Osteoblast (primary cell): ENCODE measurements around the gene CAV1. TPM values are rescaled to one million over a fixed set of nuclear protein-coding genes. Genes with fewer than 3 reads are reported as not detected.
A peak's percentile ranks its signal among the peaks of the same experiment; 100 is the strongest.

ENCODE experiments used
- DNase-seq: peaks from one replicate; pipeline ENCODE4 v3.0.0; 2011; ENCODE audit warnings: low spot score, mixed read lengths; ENCODE audit not compliant: insufficient read length; ENCODE audit errors: missing footprints
- H2AFZ ChIP-seq: 2 replicates; pipeline ENCODE4 v1.6.0; 2011; ENCODE audit warnings: mild to moderate bottlenecking, low read length
- H3K27ac ChIP-seq: 2 replicates; pipeline ENCODE4 v1.5.1; 2011; ENCODE audit warnings: mild to moderate bottlenecking, low read depth, low read length, moderate library complexity
- H3K27me3 ChIP-seq: 2 replicates; pipeline ENCODE4 v1.6.0; 2012; ENCODE audit warnings: mild to moderate bottlenecking, control low read depth, inconsistent platforms, low read length, moderate library complexity; ENCODE audit not compliant: insufficient read depth
- H3K36me3 ChIP-seq: 2 replicates; pipeline ENCODE4 v1.5.1; 2011; ENCODE audit warnings: mild to moderate bottlenecking, low read length, control low read depth, moderate library complexity; ENCODE audit not compliant: insufficient read depth
- H3K4me1 ChIP-seq: 2 replicates; pipeline ENCODE4 v1.5.1; 2011; ENCODE audit warnings: mild to moderate bottlenecking, low read length, control low read depth, moderate library complexity; ENCODE audit not compliant: insufficient read depth
- H3K4me2 ChIP-seq: 2 replicates; pipeline ENCODE4 v1.6.0; 2011; ENCODE audit warnings: mild to moderate bottlenecking, low read length; ENCODE audit not compliant: insufficient read depth
- H3K4me3 ChIP-seq: fragments of 200-600 bp; sonication (generic); 3 replicates; pipeline ENCODE4 v1.5.1; 2012; ENCODE audit warnings: mild to moderate bottlenecking, low read length, inconsistent platforms; ENCODE audit not compliant: insufficient read depth
- H3K79me2 ChIP-seq: 2 replicates; pipeline ENCODE4 v1.6.0; 2012; ENCODE audit warnings: mild to moderate bottlenecking, low read length, control low read depth, inconsistent platforms; ENCODE audit not compliant: insufficient read depth
- H3K9me3 ChIP-seq: 2 replicates; pipeline ENCODE4 v1.5.1; 2011; ENCODE audit warnings: low read depth, low read length, control low read depth
- H4K20me1 ChIP-seq: 2 replicates; pipeline ENCODE4 v1.6.0; 2012; ENCODE audit warnings: mild to moderate bottlenecking, low read length, control low read depth; ENCODE audit not compliant: insufficient read depth
- total RNA-seq: library from RNA; depleted of rRNA; stranded (reverse); fragments of >200 nt; gene quantifications from 2 replicates; pipeline ENCODE4 v1.2.3, GENCODE V29; 2012
- TF ChIP-seq, protein P1 (sequence below): IDR thresholded peaks from 2 replicates; pipeline ENCODE4 v1.5.1; 2011; ENCODE audit warnings: mild to moderate bottlenecking, low read depth, low read length, moderate library complexity; ENCODE audit errors: extremely low read depth

Gene CAV1
- total RNA-seq, 1 donor, result 337 TPM

DNA sequence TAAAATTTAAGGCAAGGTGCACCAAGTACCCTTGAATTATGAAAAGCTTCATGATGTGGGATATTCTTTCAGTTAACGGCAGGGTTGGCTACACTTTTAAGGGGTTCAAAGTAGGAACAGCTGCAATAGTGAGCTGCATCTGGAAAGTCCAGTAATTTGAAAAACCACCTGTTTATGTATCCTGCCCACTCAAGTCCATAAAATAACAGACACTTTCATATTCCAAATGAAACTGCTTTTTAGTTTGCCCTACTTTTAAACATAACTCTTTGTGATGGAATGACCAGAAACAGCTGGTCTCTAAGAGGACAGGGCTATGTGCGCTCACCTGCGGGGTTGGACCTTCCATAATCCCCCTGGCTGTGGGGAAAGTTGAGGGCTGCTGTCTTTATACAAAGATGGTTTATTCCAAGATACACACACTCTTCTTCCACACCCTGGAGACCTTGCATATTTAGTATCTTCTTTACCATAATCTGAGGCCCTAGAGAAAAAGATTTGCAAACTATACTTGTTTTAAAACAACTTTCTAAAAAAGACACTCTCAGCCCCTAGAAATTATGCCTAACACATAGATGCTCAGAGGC is 7.4 kb downstream of the CAV1 start:
- Histone ChIP-seq H3K27me3 (no peaks in the 10 kb centered on the region), H3K4me3 (no peak overlapping the region), H3K36me3 (peaks cover 58% of the 10 kb centered on the region), H3K4me1 (peaks cover 51% of the 10 kb centered on the region), H3K9me3 (no peaks in the 10 kb centered on the region), H2AFZ (no peak overlapping the region), H3K27ac (no peak overlapping the region), H4K20me1 (peaks cover 8% of the 10 kb centered on the region), H3K4me2 (no peak overlapping the region), H3K79me2 (peaks cover 91% of the 10 kb centered on the region)
- no peak for DNase-seq
- TF ChIP-seq, protein P1, sequence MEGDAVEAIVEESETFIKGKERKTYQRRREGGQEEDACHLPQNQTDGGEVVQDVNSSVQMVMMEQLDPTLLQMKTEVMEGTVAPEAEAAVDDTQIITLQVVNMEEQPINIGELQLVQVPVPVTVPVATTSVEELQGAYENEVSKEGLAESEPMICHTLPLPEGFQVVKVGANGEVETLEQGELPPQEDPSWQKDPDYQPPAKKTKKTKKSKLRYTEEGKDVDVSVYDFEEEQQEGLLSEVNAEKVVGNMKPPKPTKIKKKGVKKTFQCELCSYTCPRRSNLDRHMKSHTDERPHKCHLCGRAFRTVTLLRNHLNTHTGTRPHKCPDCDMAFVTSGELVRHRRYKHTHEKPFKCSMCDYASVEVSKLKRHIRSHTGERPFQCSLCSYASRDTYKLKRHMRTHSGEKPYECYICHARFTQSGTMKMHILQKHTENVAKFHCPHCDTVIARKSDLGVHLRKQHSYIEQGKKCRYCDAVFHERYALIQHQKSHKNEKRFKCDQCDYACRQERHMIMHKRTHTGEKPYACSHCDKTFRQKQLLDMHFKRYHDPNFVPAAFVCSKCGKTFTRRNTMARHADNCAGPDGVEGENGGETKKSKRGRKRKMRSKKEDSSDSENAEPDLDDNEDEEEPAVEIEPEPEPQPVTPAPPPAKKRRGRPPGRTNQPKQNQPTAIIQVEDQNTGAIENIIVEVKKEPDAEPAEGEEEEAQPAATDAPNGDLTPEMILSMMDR, result no peak

DNA sequence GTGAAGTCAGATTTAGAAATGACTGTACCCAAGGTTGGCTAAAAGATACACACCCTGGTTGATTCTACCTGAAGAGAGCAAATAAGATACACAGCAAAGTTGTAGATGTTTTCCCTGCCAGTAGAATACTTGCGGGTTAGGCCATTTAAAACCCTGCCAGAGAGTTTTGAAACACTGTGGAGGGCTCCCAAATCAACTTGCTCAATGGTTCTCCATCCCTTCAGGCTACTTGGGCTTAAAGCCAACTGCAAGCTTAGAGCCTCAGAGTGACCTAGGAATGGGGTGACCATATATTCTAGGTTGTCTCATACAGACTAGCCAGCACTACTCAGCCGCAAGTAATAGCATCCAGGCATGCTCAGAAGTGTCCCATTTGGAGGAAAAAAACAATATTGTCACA is 10.0 kb downstream of the CAV1 start:
- TF ChIP-seq, protein P1, result no peak
- H3K36me3 ChIP-seq, result peaks cover 72% of the 10 kb centered on the region

DNA sequence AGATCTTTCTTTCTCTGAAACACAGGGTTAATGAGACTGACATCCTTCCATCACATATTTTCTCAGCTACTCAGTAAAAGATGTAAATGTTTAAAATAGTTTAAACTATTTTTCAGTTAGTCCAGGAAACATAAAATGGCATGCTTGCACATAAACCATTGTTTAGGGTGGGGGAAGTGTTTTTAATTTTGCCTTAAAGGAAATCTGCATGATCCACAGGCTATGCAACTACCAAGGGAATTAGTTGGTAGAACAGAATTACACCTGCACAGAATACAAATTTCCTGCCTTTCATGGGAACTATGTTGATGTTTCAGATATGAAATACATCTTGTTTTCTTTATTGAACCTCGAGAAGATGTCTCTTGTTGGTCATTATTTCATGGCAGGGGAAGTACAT is 10.6 kb downstream of the CAV1 start:
- no peak overlapping the region for H3K4me2 ChIP-seq
- no peaks in the 10 kb centered on the region for H3K9me3 ChIP-seq
- no peak overlapping the region for H3K27ac ChIP-seq
- DNase-seq, result no peak
- no peaks in the 10 kb centered on the region for H3K27me3 ChIP-seq
- H3K36me3 ChIP-seq, result peaks cover 76% of the 10 kb centered on the region
- peaks cover 91% of the 10 kb centered on the region for H3K79me2 ChIP-seq
- H3K4me1 ChIP-seq, result peaks cover 31% of the 10 kb centered on the region
- TF ChIP-seq, protein P1, result no peak
- H3K4me3 ChIP-seq, result no peak overlapping the region
- no peak overlapping the region for H2AFZ ChIP-seq
- peaks cover 8% of the 10 kb centered on the region for H4K20me1 ChIP-seq

More for the DNA sequence above, 10.0 kb downstream of the CAV1 start:
- Histone ChIP-seq H4K20me1 (peaks cover 8% of the 10 kb centered on the region), H3K27me3 (no peaks in the 10 kb centered on the region), H3K4me2 (no peak overlapping the region), H3K79me2 (peaks cover 91% of the 10 kb centered on the region), H3K27ac (peak overlapping the region; percentile 26), H3K4me3 (no peak overlapping the region), H2AFZ (no peak overlapping the region), H3K9me3 (no peaks in the 10 kb centered on the region), H3K4me1 (peaks cover 31% of the 10 kb centered on the region)
- no peak for DNase-seq

DNA sequence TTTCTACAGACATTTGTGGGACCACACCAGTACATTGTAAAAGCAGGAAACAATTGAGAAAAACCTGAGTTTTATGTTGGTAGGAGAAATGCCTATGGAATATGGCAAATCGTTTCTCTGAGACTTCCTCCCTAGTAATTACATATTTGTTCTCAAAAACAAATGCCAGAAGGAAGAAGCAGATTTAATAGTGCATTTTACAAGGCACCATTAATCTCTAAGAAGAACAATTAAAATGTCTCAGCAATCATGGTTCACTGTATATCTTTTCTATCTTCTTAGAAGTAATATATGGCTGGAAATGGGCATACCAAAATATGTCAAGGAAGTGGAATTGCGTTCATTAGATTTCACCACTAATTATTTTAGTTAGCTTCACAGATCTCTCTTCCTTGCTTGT is 13.3 kb downstream of the CAV1 start:
- peaks cover 93% of the 10 kb centered on the region for H3K79me2 ChIP-seq
- peaks cover 8% of the 10 kb centered on the region for H4K20me1 ChIP-seq
- H3K4me1 ChIP-seq, result peaks cover 41% of the 10 kb centered on the region
- H3K27ac ChIP-seq, result no peak overlapping the region
- no peak for DNase-seq
- H3K4me3 ChIP-seq, result no peak overlapping the region
- TF ChIP-seq, protein P1, result no peak
- H3K4me2 ChIP-seq, result no peak overlapping the region
- no peaks in the 10 kb centered on the region for H3K9me3 ChIP-seq
- peaks cover 71% of the 10 kb centered on the region for H3K36me3 ChIP-seq
- H2AFZ ChIP-seq, result no peak overlapping the region
- no peaks in the 10 kb centered on the region for H3K27me3 ChIP-seq
